ENCODE results near the gene LEKR1. TPM values are rescaled to one million over a fixed set of nuclear protein-coding genes. Genes with fewer than 3 reads are reported as not detected.

LEKR1 gene
- total and polyA plus RNA-seq, 9 of the 15 experiments (the other 6 are each of a cell fraction or from before 2014, with no cell fraction given), result 0.76 to 1.8 (median 1.2) TPM

- TF ChIP-seq FOXA1 (IDR thresholded peaks at IDR 0.05; ENCODE audit: borderline replicate concordance), result no peak
- TF ChIP-seq RAD21 (CRISPR knock-in tag; conservative IDR thresholded peaks at IDR 0.05 in 1 of 2, IDR thresholded peaks at IDR 0.05 in 1 of 2), result peak in 1 of 2 experiments; percentile 23; a peak in 2 of 4 replicates
- TF ChIP-seq GABPB2 (CRISPR knock-in tag; conservative IDR thresholded peaks at IDR 0.05), result no peak
- TF ChIP-seq HIVEP1 (CRISPR knock-in tag; IDR thresholded peaks at IDR 0.05), result peak; percentile 45; the same call in 1 of the 2 replicates
- TF ChIP-seq KLF16 (IDR thresholded peaks at IDR 0.05), result peak; percentile 91
- TF ChIP-seq MTA3 (IDR thresholded peaks at IDR 0.05; ENCODE audit: borderline replicate concordance), result 0 out of 2 replicates have a peak, but pooled peaks have one; percentile 14
- TF ChIP-seq HMBOX1 (IDR thresholded peaks at IDR 0.05), result peak; percentile 97
- peak; percentile 71; the same call in 1 of the 2 replicates for TF ChIP-seq SMARCA4 (IDR thresholded peaks at IDR 0.05)
- TF ChIP-seq POLR3G (IDR thresholded peaks at IDR 0.05; ENCODE audit: extremely low read depth, insufficient read length, insufficient replicate concordance), result no peak
- 0 out of 4 replicates have a peak, but pooled peaks of 1 of the 2 experiments have one; percentile 8 for TF ChIP-seq TRIM24 (IDR thresholded peaks at IDR 0.05)
- TF ChIP-seq BCL6 (CRISPR knock-in tag; IDR thresholded peaks at IDR 0.05), result no peak
- TF ChIP-seq NFE2 (IDR thresholded peaks at IDR 0.05; ENCODE audit: low read depth), result no peak
- 0 out of 2 replicates have a peak, but pooled peaks have one; percentile 6 for TF ChIP-seq CUX1 (CRISPR knock-in tag; IDR thresholded peaks at IDR 0.05)
- peak; percentile 76; a peak in 2 of 4 replicates for TF ChIP-seq ETV6 (IDR thresholded peaks at IDR 0.05; ENCODE audit: borderline replicate concordance in 1 of 2, low read depth in 2 of 2, low read length in 1 of 2)
- no peak for TF ChIP-seq ETV6 (CRISPR knock-in tag; IDR thresholded peaks at IDR 0.05; ENCODE audit: borderline replicate concordance)
- TF ChIP-seq ELF1 (tag; IDR thresholded peaks at IDR 0.05), result peak; percentile 78
- no peak for TF ChIP-seq HNRNPH1 (optimal IDR thresholded peaks at IDR 0.05; ENCODE audit: low read depth, low read length)
- TF ChIP-seq PHF8 (IDR thresholded peaks at IDR 0.05; ENCODE audit: borderline replicate concordance, low read length), result 0 out of 2 replicates have a peak, but pooled peaks have one; percentile 19
- no peak for TF ChIP-seq TFAP4 (CRISPR knock-in tag; IDR thresholded peaks at IDR 0.05; ENCODE audit: borderline replicate concordance)
- peak in 1 of 3 experiments; percentile 75 for TF ChIP-seq YY1 (IDR thresholded peaks at IDR 0.05; ENCODE audit: borderline replicate concordance in 1 of 3, control insufficient read depth in 1 of 3, extremely low read depth in 1 of 3, insufficient read depth in 3 of 3, insufficient read length in 1 of 3, insufficient replicate concordance in 2 of 3, low read depth in 1 of 3, low read length in 2 of 3)
Measured at GRCh38 chr3:157089455-157090221, 263.5 kb downstream of the LEKR1 start (continued).

Measured in K562 (cell line).